HCT116 (cell line): ENCODE measurements around the gene PHF20. TPM values are rescaled to one million over a fixed set of nuclear protein-coding genes. Genes with fewer than 3 reads are reported as not detected.

Experiments used
- ATAC-seq: fragments of 200-7000 bp; cut with Tn5 transposase; 2 replicates; pipeline ENCODE4 v1.9.1; 2020; ENCODE audit warnings: mild to moderate bottlenecking, moderate library complexity
- BruUV-seq: library from RNA; stranded (reverse); fragments of 400-500 nt; replicated peaks from 2 replicates; lab custom pipeline; 2021; lab: Mats Ljungman, UMichigan
- CTCF ChIA-PET: fragments of 300-600 bp; sonication (Branson Sonifier 250); formaldehyde crosslinking; loops from one replicate; lab custom pipeline; 2021; ENCODE audit warnings: antibody characterized with exemption; lab: Charles Lee
- POLR2A ChIA-PET: fragments of 300-600, 350-600 bp; sonication (Branson Sonifier 250); formaldehyde crosslinking; loops from one replicate; lab custom pipeline; 2021; ENCODE audit warnings: antibody characterized with exemption; lab: Charles Lee
- RAD21 ChIA-PET, 2 experiments: fragments of 300-600 bp; sonication (Branson Sonifier 250); formaldehyde crosslinking; loops; one replicate each; lab custom pipeline; 2023; ENCODE audit warnings: low total read pairs in 2 of 2; ENCODE audit not compliant: uncharacterized antibody in 2 of 2, unreplicated experiment in 2 of 2, low non-redundant PET in 1 of 2; lab: Charles Lee
- DNase-seq: peaks from one replicate; pipeline ENCODE4 v3.0.0-alpha.2; 2010; ENCODE audit warnings: low read depth, low spot score
- H2AFZ ChIP-seq: fragments of 200-600 bp; shearing (Covaris generic), sonication (generic); 2 replicates; pipeline ENCODE4 v1.6.1; 2017; ENCODE audit warnings: low read depth, mixed run types, mixed read lengths, antibody characterized with exemption, low read length; ENCODE audit not compliant: poor library complexity, severe bottlenecking
- H3K27ac ChIP-seq: 2 replicates; pipeline ENCODE4 v1.5.1; 2012; ENCODE audit warnings: low read depth, low read length
- H3K27me3 ChIP-seq: fragments of 200-600 bp; sonication (generic); 2 replicates; pipeline ENCODE4 v1.6.1; 2016; ENCODE audit warnings: mixed run types, low read length, mixed read lengths; ENCODE audit not compliant: insufficient read depth
- H3K36me3 ChIP-seq, 2 experiments: fragments of 200-500 bp in 1 of 2; fragments of 200-600 bp in 1 of 2; sonication (Bioruptor generic) in 1 of 2; sonication (generic) in 1 of 2; 2 replicates each; pipeline versions ENCODE4 v1.5.1 to v1.6.1; 2014 to 2016; ENCODE audit warnings: low read length in 2 of 2, inconsistent platforms in 1 of 2, mixed read lengths in 1 of 2, mixed run types in 1 of 2; ENCODE audit not compliant: insufficient read depth in 2 of 2, control insufficient read depth in 1 of 2
- H3K4me1 ChIP-seq, 2 experiments: fragments of 200-600 bp in 1 of 2; sonication (generic) in 1 of 2; 2 replicates each; pipeline versions ENCODE4 v1.5.1 to v1.6.1; 2012 to 2017; ENCODE audit warnings: low read length in 2 of 2, inconsistent platforms in 1 of 2, mild to moderate bottlenecking in 1 of 2, mixed read lengths in 1 of 2, mixed run types in 1 of 2, moderate library complexity in 1 of 2; ENCODE audit not compliant: insufficient read depth in 2 of 2, control insufficient read depth in 1 of 2
- H3K4me2 ChIP-seq: fragments of 200-600 bp; sonication (generic); 2 replicates; pipeline ENCODE4 v1.6.1; 2017; ENCODE audit warnings: mixed run types, low read length, mixed read lengths
- H3K4me3 ChIP-seq, 2 experiments: fragments of 200-600 bp in 1 of 2; sonication (generic) in 1 of 2; replicated peaks in 1 of 2; 2 replicates each; pipeline ENCODE4 v1.5.1; 2011 to 2016; ENCODE audit warnings: low read length in 2 of 2, control low read depth in 1 of 2, low read depth in 1 of 2, mild to moderate bottlenecking in 1 of 2, mixed read lengths in 1 of 2, mixed run types in 1 of 2
- H3K79me2 ChIP-seq: fragments of 200-600 bp; sonication (generic); 2 replicates; pipeline ENCODE4 v1.6.1; 2017; ENCODE audit warnings: mild to moderate bottlenecking, mixed run types, low read length, moderate library complexity, mixed read lengths; ENCODE audit not compliant: insufficient read depth
- H3K9ac ChIP-seq: fragments of 200-600 bp; sonication (generic); 2 replicates; pipeline ENCODE4 v1.6.1; 2016; ENCODE audit warnings: low read length, mixed read lengths
- H3K9me2 ChIP-seq: fragments of 200-600 bp; sonication (generic), shearing (Covaris generic); 2 replicates; pipeline ENCODE4 v1.6.1; 2017; ENCODE audit warnings: mixed run types, mild to moderate bottlenecking, moderate library complexity; ENCODE audit not compliant: insufficient read depth
- H3K9me3 ChIP-seq, 2 experiments: fragments of 200-500 bp in 1 of 2; fragments of 200-600 bp in 1 of 2; sonication (Bioruptor generic) in 1 of 2; sonication (generic) in 1 of 2; 2 replicates each; pipeline ENCODE4 v1.6.1; 2014 to 2017; ENCODE audit warnings: low read length in 2 of 2, mixed read lengths in 2 of 2, inconsistent platforms in 1 of 2, low read depth in 1 of 2, mild to moderate bottlenecking in 1 of 2, mixed run types in 1 of 2, moderate library complexity in 1 of 2; ENCODE audit not compliant: control insufficient read depth in 1 of 2, insufficient read depth in 1 of 2
- H4K20me1 ChIP-seq: fragments of 200-600 bp; sonication (generic), shearing (Covaris generic); 2 replicates; pipeline ENCODE4 v1.6.1; 2017; ENCODE audit warnings: mixed run types, mild to moderate bottlenecking, moderate library complexity; ENCODE audit not compliant: insufficient read depth
- CBX3 ChIP-seq: IDR thresholded peaks from 2 replicates; pipeline ENCODE4 v1.6.1; 2012; ENCODE audit warnings: low read depth
- CTCF ChIP-seq, 3 experiments: fragments of 200-600 bp in 1 of 3; sonication (generic) in 1 of 3; IDR thresholded peaks in 2 of 3; conservative IDR thresholded peaks in 1 of 3; 2 replicates each; pipeline ENCODE4 v1.5.1; 2012 to 2017; ENCODE audit warnings: low read depth in 2 of 3, low read length in 2 of 3, antibody characterized with exemption in 1 of 3, borderline replicate concordance in 1 of 3, control low read depth in 1 of 3, mild to moderate bottlenecking in 1 of 3, mixed read lengths in 1 of 3, mixed run types in 1 of 3, moderate library complexity in 1 of 3; ENCODE audit not compliant: insufficient read depth in 1 of 3
- EGR1 ChIP-seq: IDR thresholded peaks from 2 replicates; pipeline ENCODE4 v1.6.1; 2012; ENCODE audit warnings: low read depth
- ELF1 ChIP-seq: IDR thresholded peaks from 2 replicates; pipeline ENCODE4 v1.6.1; 2012; ENCODE audit warnings: low read depth, borderline replicate concordance
- EZH2 ChIP-seq: fragments of 200-600 bp; sonication (generic); IDR thresholded peaks from 2 replicates; pipeline ENCODE4 v1.6.1; 2017; ENCODE audit warnings: antibody characterized with exemption, mixed run types
- JUND ChIP-seq: IDR thresholded peaks from 2 replicates; pipeline ENCODE4 v1.6.1; 2012
- POLR2AphosphoS5 ChIP-seq: IDR thresholded peaks from 2 replicates; pipeline ENCODE4 v1.6.1; 2011; ENCODE audit warnings: mild to moderate bottlenecking, low read depth, low read length, moderate library complexity
- REST ChIP-seq: IDR thresholded peaks from 2 replicates; pipeline ENCODE4 v1.6.1; 2012; ENCODE audit warnings: low read depth
- SIN3A ChIP-seq: IDR thresholded peaks from 2 replicates; pipeline ENCODE4 v1.6.1; 2012; ENCODE audit warnings: low read depth
- SP1 ChIP-seq: IDR thresholded peaks from 2 replicates; pipeline ENCODE4 v1.6.1; 2012; ENCODE audit warnings: low read depth
- SRF ChIP-seq: IDR thresholded peaks from 2 replicates; pipeline ENCODE4 v1.6.1; 2012; ENCODE audit warnings: low read depth
- intact Hi-C: fragments of 100-400 bp; cut with micrococcal nuclease; formaldehyde crosslinking; loops from 2 replicates; pipeline ENCODE4 v1.10.0; 2022
- total RNA-seq: library from RNA; stranded (reverse); gene quantifications from one replicate; pipeline ENCODE4 v1.2.1, GENCODE V29; 2021; ENCODE audit not compliant: unreplicated experiment
- TF ChIP-seq, protein P1 (sequence below): IDR thresholded peaks from 2 replicates; pipeline ENCODE4 v1.6.1; 2011; ENCODE audit warnings: mild to moderate bottlenecking, low read length, moderate library complexity; ENCODE audit not compliant: insufficient replicate concordance; ENCODE audit errors: extremely low read depth

Gene PHF20
- total RNA-seq, 1 experiment from 2014 or later, result 40.8 TPM

DNA sequence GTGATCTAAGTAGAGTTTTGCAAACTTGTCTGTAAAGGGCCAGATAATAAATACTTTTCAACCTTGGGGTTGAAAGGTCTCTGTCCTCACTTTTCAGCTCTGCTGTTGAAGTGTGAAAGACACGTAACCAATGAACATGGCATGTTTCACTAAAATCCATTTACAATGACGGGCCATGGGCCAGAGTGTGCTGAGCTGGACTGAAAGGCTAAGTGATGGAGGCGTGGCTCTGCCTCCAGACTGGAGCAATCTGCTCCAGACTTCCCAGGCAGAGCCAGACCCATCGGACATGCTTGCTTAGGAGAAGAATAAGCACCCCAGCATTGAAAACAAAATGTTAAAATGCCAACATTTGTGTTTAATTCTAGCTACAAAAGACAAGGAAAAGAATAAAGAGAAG is 141.1 kb downstream of the PHF20 start:
- ChIA-PET RAD21 (no interaction called here), CTCF (no interaction called here), POLR2A (no interaction called here)
- Histone ChIP-seq H3K9me2 (no peaks in the 10 kb centered on the region), H3K36me3 (peaks cover 0 to 4% of the 10 kb centered on the region in 2 experiments; a peak in 2 of 4 replicates), H3K4me3 (no peak overlapping the region), H3K79me2 (no peaks in the 10 kb centered on the region), H3K9ac (no peak overlapping the region), H3K9me3 (no peaks in the 10 kb centered on the region), H3K4me2 (no peak overlapping the region), H4K20me1 (no peaks in the 10 kb centered on the region), H3K27me3 (no peaks in the 10 kb centered on the region), H3K27ac (no peak overlapping the region), H3K4me1 (no peaks in the 10 kb centered on the region), H2AFZ (no peak overlapping the region)
- DNase-seq (no peak), ATAC-seq (no peak)
- TF ChIP-seq SP1 (no peak), SIN3A (no peak), ELF1 (no peak), REST (no peak), EZH2 (no peak), CBX3 (no peak), CTCF (IDR thresholded peaks at IDR 0.05 in 2 of 3, conservative IDR thresholded peaks at IDR 0.05 in 1 of 3; ENCODE audit: borderline replicate concordance in 1 of 3, insufficient read depth in 1 of 3, low read depth in 2 of 3, low read length in 2 of 3) (no peak), SRF (no peak), POLR2AphosphoS5 (no peak), JUND (no peak), EGR1 (no peak)
- TF ChIP-seq, protein P1, sequence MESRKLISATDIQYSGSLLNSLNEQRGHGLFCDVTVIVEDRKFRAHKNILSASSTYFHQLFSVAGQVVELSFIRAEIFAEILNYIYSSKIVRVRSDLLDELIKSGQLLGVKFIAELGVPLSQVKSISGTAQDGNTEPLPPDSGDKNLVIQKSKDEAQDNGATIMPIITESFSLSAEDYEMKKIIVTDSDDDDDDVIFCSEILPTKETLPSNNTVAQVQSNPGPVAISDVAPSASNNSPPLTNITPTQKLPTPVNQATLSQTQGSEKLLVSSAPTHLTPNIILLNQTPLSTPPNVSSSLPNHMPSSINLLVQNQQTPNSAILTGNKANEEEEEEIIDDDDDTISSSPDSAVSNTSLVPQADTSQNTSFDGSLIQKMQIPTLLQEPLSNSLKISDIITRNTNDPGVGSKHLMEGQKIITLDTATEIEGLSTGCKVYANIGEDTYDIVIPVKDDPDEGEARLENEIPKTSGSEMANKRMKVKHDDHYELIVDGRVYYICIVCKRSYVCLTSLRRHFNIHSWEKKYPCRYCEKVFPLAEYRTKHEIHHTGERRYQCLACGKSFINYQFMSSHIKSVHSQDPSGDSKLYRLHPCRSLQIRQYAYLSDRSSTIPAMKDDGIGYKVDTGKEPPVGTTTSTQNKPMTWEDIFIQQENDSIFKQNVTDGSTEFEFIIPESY, result no peak
- no TSS peak for BruUV-seq
- intact Hi-C loops, result no loop called here
